Ecto neural progenitor cell (in vitro differentiated cells): ENCODE measurements around the gene BACH1.

Experiments used
- DNase-seq: peaks from one replicate; pipeline ENCODE4 v3.0.0-alpha.2; 2018; ENCODE audit warnings: low spot score

The BACH1 gene

GRCh38 chr21:29315131-29315749 is 16.5 kb downstream of the BACH1 start:
- no peak for DNase-seq

GRCh38 chr21:29316029-29316742 is 17.5 kb downstream of the BACH1 start:
- DNase-seq: no peak

DNA sequence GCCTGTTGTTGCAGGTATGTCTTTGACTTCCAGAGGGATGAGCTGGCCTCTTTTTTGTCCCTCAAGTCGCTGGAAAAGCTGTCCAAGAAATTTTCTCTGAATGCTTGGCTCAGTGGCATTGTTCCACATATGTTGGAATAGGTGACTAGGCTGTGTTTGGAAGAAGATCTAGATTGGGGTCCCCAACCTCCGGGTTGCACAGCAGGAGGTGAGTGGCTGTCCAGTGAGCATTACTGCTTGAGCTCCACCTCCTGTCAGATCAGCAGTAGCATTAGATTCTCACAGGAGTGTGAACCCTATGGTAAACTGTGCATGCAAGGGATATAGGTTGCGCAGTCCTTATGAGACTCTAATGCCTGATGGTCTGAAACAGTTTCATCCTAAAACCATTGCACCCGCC is 18.1 kb downstream of the BACH1 start:
- DNase-seq: no peak

GRCh38 chr21:29318354-29318753 is 19.6 kb downstream of the BACH1 start:
- no peak for DNase-seq

DNA sequence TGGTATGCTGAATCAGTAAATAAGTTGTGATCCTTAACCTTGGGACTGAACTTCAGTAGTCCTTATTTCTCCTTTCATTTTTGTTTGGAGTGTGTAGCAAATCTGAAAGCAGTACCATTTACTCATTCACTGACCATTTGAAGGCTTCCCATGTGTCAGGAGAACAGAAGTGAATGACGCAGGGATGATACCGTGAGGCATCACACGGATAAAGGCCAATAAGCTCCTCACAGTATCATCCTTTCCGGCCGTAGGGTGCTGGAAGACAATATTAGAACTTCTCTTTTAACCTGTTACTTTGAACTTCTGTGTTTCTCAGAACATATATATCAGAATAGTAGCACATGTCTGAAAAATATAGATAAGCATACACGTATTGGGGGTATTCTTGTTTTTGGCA is 21.3 kb downstream of the BACH1 start:
- DNase-seq: no peak

DNA sequence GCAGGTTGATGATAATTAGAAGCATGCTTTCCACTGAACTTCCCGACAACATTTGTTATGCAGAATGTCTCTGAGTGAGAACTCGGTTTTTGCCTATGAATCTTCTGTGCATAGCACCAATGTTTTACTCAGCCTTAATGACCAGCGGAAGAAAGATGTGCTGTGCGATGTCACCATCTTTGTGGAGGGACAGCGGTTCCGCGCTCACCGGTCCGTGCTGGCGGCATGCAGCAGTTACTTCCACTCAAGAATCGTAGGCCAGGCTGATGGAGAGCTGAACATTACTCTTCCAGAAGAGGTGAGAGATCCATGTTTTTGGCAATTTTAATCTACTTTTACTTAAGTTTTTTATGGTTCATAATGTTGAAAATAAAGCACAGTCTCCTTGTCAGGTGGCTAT is 22.5 kb downstream of the BACH1 start:
- no peak for DNase-seq

DNA sequence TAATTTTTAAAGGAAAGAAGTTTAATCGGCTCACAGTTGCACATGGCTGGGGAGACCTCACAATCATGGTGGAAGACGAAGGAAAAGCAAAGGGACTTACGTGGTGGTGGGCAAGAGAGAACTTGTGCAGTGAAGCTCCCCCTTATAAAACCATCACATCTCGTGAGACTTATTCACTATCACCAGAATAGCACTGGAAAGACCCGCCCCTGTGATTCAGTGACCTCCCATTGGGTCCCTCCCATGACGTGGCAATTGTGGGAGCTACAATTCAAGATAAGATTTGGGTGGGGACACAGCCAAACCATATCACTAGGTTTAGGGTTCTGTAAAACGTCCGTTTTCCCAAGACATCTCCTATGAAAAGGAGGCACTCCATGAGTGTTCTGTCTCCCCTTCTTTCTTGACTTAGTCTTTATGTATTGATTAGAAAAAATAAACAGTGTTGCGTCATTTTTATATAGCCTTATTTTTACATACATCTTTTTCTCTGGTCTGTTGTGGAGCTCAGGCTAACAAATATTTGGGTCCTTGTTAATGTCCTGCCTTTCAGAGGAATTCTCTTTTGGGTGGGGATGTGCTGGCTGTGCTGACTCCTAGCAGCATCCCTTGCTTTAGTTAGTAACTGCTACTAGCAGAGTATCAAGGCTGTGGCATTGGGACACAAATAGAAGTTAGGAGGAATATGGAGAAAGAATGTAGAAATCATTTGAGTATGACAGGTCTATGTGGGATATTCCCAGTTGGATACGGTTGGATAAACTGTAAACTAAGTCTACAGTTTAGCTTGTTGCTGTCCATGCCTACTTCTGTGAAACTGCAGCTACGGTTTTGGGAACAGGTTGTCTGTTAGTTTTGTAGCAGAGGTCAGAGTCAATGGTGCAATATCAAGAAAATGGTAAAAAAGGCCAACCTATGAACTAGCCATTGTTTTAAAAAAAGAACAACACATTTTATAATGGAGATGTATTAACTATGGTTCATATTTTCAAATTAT is 23.5 kb downstream of the BACH1 start:
- DNase-seq: no peak

DNA sequence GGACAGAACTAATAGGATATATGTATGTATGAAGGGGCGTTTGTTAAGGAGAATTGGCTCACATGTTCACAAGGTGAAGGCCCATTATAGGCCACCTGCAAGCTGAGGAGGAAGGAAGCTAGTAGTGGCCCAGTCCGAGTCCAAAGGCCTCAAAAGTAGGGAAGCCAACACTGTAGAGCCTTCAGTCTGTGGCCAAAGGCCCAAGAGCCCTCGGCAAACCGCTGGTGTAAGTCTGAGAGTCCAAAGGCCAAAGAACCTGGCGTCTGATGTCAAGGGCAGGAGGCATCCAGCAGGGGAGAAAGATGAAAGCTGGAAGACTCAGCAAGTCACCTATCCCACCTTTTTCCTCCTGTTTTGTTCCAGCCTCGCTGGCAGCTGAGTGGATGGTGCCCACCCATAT is 24.5 kb downstream of the BACH1 start:
- DNase-seq: no peak

DNA sequence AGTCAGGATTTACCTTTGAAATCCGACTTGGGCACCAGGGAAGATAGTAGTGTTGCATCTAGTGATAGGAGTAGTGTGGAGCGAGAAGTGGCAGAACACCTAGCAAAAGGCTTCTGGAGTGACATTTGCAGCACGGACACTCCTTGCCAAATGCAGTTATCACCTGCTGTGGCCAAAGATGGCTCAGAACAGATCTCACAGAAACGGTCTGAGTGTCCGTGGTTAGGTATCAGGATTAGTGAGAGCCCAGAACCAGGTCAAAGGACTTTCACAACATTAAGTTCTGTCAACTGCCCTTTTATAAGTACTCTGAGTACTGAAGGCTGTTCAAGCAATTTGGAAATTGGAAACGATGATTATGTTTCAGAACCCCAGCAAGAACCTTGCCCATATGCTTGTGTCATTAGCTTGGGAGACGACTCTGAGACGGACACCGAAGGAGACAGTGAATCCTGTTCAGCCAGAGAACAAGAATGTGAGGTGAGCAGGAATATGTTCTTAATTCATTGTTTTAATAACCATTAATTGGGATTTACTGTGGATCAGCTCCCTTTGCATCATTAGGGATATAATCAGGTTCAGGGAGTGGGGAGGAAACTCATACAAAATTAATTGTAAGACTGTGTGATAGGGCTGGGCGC is 28.3 kb downstream of the BACH1 start:
- no peak for DNase-seq

DNA sequence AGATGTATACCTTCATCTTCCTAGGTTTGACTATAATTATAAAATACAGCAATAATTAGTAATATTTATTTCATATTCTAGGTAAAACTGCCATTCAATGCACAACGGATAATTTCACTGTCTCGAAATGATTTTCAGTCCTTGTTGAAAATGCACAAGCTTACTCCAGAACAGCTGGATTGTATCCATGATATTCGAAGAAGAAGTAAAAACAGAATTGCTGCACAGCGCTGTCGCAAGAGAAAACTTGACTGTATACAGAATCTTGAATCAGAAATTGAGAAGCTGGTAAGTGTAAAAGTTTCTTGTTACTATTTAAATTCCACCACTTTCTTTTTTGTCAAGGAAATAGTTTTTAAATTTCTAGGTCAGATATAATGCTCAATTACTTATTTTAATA is 30.7 kb downstream of the BACH1 start:
- DNase-seq: no peak

DNA sequence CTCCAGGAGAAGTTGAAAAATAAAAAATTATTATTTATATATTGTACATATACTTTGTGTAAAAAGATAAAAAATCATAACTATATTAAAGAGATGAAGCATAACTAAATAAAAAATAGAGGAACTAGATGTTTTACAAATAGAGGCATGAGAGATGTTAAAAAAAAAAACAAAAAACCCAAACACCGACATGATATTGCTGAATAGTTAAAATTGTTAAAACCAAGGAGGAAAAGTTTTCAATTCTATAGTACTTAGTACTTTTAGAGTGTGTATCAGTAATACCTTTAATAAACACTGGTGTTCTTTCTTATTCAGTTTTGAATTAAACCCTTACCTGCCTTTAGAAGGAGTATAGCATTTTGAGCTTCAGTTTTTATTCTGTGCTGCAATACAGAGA is 32.1 kb downstream of the BACH1 start:
- no peak for DNase-seq

GRCh38 chr21:29332461-29333362 is 34.0 kb downstream of the BACH1 start:
- DNase-seq: no peak

GRCh38 chr21:29333406-29333805 is 34.7 kb downstream of the BACH1 start:
- no peak for DNase-seq

- DNase-seq: no peak
Measured at GRCh38 chr21:29334717-29335428, 36.2 kb downstream of the BACH1 start.

DNA sequence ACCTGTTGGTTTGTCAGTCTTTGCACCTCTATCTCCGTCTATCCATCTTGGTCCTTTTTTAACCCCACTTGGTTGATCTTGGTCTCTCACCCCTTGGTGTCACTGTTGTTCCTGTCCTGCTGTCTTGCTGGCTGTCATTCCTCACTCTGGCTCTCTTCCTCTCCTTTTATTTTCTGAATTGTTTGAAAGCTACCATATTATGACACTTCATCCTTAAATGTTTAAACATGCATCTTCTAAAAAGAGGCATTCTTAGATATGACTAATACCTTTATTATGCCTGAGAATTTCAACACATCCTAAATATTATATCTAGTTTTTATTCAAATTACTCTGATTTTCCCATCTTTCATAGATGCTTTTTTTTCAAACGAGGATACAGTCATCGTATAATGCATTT is 37.0 kb downstream of the BACH1 start:
- DNase-seq: no peak

DNA sequence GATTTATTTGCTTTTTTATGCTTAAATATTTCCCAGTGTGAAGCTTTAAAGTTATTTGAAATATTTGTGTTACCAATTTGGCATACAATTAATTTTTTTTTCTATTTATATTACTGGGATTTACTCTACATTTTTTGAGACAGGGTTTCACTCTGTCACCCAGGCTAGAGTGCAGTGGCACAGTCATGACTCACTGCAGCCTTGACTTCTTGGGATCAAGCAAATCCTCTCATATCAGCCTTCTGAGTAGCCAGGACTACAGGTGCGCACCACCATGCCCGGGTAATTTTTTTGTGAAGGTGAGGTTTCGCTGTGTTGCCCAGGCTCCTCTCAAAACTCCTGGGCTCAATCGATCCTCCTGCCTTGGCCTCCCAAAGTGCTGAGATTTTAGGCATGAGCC is 39.5 kb downstream of the BACH1 start:
- no peak for DNase-seq

- no peak for DNase-seq
Measured at GRCh38 chr21:29340228-29340627, 41.5 kb downstream of the BACH1 start.

GRCh38 chr21:29342363-29342957 is 43.7 kb downstream of the BACH1 start:
- no peak for DNase-seq

- DNase-seq: no peak
Measured at GRCh38 chr21:29343519-29343918, 44.8 kb downstream of the BACH1 start.

DNA sequence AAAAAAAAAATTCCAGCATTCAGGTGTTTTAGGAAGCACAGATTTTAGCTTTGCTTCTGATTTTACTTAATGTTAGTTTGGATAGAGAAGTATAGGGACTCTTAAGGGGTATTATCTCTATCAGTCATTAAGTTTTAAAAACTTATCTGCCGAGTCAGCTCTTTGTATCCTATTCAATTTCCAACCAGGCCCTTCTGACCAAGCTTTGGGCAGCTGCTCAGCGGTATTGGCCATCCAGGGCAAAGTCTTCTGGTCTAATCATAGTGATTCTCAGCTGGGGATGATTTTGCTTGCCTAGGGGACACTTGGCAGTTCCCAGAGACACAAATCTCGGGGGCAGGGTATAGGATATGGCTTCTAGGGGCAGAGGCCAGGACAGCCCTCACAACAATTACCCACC is 47.6 kb downstream of the BACH1 start:
- DNase-seq: no peak
